ENCODE measurements around the gene WDHD1.
A peak's percentile ranks its signal among the peaks of the same experiment; 100 is the strongest.
"Not testable (repeated sequence)": the region's sequence is repeated elsewhere in the genome, so short reads cannot be mapped to it uniquely, and the experiment has no call there.

WDHD1 gene

DNA sequence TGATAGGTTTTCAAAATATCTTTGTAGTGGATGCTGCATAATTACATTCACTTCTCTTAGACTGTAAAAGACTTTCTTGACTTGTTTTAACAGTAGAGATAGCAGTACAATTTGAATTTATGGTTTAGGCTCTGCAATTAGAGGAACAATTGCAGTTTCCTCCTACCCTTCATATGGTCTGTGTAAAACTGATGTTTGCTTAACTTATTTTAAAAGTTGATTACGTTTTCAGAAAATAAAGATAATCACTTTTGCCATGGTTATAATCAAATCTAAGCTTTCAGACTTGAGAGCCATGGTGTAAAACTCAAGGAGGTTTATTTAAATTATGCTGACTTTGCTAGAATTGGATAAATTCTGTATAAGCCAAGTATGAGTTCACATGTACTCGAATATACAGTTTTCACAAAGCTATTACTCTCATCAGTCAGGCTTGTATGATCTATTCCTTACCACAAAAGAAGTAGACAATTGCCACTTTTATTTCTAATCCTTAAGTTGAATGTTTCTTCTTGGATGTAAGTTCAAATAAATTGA is 22.1 kb upstream of the WDHD1 start:
- DNase-seq: no peak

DNA sequence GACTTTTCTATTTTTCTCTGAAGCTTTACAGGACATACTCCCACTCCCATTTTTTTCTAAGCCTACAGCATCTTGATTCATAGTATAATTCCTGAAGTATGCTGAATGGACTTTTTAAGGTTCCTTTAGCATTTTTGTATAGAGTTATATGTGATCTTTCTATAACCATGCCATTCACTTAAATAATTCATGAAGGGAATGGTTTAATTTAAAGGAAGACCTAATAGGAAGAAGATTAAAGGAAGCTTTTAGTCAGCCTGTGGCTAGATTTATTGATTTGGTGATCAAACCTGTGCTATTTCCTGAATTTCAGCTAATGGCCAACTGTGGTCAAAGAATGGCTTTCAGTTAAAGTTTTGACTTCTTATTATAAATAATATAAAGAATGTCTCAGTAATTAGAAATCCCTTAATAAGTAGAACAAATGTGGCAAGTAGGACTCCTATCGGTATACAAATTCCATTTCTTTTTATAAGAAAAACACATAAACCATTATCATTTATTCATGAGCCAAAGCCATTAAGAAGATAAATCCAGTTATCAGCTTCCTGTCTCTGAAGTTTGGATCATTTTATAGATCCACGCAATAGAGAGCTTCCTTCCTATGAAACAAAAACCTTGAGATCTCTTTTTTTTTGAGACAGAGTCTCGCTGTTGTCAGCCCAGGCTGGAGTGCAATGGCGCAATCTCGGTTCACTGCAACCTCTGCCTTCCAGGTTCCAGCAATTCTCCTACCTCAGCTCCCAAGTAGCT is 20.6 kb upstream of the WDHD1 start:
- DNase-seq: no peak

DNA sequence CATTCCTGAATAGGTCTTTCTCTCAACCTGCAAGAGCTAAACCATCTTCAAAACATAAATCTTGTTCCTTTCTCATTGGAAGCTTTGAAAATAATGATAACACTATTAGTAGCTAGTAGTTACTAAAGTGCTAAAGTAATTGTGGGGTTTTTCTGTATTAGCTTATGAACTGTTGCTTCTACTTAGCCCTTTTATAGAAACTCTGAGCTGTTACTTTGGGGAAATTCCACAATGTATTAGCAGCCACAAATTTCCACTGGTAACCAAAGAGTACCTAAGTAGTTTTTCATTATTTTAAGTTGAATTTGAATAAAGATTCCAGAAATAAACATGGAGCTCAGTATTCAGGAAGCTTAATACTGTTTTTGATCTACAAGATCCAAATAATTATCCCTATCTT is 18.2 kb upstream of the WDHD1 start:
- no peak for DNase-seq

DNA sequence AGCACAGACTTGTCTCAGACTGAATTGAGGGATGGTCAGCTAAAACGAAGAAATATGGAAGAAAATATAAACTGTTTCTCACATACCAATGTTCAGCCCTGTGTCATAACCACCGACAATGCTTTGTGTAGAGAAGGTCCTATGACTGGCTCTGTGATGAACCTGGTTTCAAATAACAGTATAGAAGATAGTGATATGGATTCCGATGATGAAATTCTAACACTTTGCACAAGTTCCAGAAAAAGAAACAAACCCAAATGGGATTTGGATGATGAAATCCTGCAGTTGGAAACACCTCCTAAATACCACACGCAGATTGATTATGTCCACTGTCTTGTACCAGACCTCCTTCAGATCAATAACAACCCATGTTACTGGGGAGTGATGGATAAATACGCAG is 16.6 kb upstream of the WDHD1 start:
- DNase-seq: no peak

DNA sequence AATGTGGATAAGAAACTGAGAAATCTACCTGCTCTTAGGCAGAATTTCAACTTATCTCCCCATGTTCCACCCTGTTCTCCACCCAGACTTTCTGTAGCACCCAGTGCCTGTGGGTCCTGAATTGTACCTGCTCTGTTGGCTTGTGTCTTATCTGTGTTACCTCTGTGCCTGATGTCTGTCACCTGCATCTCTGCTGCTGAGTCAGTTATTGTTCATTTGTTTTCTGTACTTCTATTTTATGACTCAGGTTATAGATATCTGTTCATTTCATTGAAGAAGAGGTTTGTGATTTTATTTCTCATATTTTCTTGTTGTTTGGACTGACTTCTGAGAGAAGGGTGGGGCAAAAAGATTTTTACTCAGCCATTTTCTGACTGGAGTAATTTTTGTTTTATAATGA is 11.8 kb upstream of the WDHD1 start:
- DNase-seq: no peak

DNA sequence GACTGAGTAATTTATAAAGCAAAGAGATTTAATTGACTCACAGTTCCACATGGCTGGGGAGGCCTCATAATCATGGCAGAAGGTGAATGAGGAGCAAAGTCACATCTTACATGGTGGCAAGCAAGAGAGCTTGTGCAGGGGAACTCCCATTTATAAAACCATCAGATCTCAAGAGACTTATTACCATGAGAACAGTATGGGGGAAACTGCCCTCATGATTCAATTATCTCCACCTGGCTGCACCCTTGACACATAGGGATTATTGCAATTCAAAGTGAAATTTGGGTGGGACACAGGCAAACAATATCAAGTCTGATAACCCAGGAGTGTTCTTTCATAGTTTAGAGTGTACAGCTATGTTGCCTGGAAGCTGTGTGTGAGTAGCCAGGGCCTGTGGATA is 11.1 kb upstream of the WDHD1 start:
- DNase-seq: not testable (repeated sequence)

DNA sequence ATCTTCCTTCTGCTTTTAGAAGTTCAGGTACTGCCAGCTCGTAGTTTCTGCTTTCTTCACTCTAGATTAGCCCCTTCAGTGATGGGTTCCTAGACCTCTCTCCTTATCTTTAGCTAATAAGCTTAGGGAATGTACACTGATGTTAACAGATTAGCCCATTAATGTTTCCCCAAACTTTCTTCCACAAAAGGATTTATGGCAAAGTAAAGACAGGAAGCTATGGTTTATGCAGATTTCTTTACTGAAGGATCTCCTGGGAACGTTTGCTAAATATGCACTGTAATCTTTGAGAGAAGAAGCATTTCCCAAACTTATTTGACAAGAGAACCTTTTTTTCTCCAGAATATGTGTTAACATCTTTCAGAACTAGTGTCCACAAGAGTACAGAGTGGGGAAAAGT is 4.3 kb upstream of the WDHD1 start:
- no peak for DNase-seq

DNA sequence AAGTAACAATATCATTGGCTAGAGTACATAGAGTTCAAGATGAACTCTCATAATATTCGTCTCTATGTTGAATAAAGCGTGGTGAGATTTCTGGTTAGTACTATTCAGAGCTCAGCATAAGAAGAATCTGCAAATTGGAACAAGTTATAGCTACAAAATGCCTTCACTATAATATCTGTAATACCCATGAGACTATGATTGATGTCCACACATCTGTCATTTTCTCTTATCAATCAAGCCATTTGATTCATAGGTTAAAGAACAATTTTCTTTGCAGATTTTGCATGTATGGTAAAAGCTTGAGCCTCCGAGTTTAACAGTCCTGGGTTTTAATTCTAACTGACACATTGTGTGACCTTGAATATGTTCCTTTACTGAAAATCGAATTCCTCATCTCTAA is 1.6 kb upstream of the WDHD1 start:
- DNase-seq: no peak

DNA sequence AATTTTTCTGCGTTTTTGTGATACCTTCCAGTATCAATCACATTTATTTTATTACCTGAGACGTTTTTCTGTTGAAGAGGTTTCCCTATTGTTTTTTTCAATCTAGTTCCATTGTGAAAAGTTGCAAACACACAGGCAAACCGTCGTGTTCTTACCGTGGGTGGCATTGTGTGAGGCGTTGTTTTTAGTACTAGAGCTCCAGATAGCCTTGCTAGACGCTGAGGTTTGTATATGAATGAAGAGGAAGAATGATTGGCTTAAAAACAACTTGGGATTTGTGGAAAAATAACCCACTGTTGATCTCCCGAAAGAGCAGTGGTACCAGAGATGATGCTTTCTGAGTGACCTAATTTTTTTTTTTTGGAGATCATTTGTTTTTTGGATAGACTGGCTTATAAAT is 1.2 kb upstream of the WDHD1 start:
- no peak for DNase-seq

DNA sequence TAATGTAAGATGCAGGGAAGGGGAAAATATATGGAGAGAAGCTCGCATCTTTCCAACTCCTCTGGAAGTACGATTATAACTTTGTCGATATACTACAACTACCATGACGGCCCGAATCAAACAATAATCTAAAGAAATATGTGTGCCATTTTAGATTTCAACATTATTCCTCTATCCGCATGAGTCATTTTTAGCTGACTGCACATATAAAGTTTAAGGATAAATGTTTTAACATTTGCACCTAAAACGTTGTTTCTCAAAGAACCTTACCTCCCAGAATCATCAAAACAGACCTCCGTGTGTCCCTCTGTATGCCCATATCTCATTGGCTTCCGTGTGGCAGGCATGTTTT is 482 bp downstream of the WDHD1 start:
- no peak for DNase-seq

DNA sequence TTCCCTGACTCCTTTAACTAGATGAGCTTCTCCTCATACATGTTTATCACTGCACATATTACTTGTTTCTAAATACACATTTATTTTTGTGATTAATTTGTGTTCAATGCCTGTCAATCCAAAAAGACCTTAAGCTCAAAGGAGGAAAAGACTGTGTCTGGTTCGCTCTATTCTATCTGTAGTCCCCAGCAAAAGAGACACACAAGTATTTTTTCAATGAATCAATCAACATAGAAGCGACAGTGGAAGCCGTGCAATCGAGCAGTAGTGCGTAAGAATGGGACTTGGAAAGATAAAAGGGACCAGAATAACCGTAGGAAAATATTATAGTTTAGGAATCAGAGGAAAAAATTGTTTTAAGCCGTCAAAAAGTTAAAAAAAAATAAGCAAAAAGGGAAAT is 951 bp downstream of the WDHD1 start:
- DNase-seq: no peak

DNA sequence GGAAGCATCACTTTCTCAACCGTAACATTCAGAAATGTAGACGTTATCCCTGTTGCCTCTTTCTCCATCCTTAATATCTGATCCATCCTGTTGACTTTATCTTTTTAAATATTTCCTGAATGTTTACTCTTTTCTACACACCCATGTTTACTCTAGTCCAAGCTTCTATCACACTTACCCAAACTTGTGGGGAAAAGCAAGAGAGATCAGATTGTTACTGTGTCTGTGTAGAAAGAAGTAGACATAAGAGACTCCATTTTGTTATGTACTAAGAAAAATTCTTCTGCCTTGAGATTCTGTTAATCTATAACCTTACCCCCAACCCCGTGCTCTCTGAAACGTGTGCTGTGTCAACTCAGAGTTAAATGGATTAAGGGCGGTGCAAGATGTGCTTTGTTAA is 2.5 kb downstream of the WDHD1 start:
- not testable (repeated sequence) for DNase-seq

DNA sequence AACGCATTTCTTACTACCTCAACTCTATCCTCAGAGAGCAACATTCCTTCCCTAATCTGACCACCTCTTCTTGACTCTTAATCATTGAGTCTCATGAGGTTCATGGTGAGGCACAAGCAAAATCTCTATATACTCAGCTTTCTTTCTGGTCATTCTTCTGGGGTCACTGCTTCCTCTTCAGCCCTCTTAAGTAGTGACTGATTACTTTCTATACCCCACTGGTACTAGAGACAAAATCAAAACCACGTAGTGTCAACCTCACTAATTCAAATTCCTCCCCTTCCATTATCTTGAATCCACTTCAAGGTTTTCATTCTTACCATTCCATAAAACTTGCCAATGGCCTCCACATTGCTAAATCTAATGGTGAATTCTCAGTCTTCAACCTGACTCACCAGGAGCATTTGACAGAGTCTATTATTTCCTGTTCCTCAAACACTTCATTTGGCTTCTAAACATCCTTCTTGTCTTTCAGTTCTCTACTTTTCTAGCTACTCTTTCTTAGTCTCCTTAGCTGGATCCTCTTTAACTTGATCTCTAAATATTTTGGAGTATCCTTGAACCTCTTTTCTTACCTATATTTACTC is 6.8 kb downstream of the WDHD1 start:
- DNase-seq: no peak

DNA sequence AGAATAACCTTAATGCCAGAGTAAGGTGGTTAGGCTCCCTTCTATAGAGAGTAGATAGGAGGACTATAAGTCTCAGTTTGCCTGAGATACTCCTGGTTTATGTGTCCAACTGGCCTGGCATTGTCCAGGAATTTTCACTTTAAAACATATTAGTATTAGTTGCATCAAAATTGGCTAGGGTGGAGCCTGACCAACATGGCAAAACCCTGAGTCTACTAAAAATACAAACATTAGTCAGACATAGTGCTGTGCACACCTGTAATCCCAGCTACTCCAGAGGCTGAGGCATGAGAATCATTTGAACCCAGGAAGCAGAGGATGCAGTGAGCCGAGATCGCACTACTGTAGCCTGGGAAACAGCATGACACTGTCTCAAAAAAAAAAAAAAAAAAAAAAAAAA is 11.9 kb downstream of the WDHD1 start:
- DNase-seq: no peak

DNA sequence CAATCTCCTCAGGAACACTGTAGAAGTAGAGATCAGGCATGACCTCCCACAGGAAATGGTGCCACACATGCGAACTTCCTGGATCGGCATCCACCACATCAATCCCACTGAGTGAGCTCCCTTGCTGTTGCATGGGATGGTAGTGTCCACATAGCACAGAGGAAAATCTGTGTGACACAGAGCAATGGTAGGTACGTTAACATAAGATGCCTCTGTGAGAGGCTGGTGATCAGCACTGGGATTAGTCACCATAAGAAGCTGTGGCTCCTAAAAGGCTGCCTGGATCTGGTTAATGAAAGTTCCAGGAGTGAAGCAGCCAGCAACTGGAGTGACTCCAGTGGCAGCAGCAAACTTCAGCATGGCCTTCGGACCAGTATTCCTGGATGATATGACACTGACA is 21.8 kb downstream of the WDHD1 start:
- no peak for DNase-seq

DNA sequence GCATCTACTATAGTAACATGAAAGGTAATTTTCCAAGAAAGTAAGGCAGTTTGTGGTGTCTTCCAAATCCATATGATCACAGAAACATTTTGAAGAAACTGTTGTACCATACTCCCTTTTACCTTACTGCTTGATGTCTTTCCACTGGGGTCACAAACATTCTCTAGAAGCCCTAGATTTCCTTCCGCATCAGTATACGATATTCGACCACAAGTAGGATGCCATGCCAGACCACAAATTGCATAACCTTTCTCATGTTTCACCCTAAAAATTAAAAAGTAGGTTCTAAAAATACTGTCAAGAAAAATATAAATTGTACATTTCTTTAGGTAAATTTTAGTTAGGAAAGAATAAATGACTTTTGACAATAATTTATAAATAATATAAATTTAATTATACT is 26.5 kb downstream of the WDHD1 start:
- DNase-seq: no peak

DNA sequence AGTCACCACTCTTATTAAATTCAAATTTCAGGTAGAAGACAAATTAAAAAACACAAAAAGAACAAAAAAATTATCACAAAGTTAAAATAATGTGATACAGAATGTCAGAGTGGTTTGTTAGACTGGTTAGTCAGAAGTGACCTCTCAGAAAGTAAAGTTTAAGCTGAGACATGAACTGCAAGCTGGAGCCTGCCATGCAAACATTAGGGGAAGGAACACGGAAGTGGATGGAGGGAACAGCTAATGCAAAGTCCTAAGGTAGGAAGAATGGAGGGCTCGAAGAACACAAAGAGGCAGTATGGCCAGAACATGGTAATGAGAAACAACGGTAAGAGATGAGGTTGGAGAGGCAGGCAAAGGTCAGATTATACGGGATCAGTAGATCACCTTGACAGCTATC is 41.7 kb downstream of the WDHD1 start:
- no peak for DNase-seq

DNA sequence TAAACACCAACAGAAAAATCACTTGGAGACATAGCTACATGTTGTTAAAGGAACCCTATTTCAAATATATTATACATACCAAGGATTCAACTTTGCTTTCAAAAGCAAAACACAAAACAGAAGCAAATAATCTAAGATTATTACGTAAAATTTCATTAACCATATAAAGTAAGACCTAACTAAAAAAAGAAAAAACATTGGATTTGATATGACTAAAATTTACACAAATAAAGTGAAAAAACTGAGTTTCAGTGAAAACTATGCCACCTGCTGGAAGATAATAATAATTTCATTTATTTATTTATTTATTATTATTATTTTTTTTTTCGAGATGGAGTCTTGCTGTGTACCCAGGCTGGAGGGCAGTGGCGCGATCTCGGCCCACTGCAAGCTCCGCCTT is 45.2 kb downstream of the WDHD1 start:
- peak; percentile 10 for DNase-seq

DNA sequence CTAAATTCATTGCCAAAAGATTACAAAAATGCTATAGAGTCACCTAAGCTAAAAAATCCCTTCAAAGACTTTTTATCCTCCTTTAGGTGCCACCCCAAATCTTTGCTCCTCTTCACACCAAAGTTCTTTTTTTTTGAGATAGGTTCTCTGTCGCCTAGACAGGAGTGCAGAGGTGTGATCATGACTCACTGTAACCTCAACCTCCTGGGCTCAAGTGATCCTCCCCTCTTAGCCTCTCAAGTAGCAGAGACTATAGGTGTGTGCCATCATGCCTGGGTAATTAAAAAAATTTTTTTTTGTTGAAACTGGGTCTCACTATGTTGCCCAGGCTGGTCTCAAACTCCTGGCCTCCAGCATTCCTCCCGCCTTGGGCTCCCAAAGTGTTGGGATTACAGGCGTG is 47.9 kb downstream of the WDHD1 start:
- DNase-seq: no peak

DNA sequence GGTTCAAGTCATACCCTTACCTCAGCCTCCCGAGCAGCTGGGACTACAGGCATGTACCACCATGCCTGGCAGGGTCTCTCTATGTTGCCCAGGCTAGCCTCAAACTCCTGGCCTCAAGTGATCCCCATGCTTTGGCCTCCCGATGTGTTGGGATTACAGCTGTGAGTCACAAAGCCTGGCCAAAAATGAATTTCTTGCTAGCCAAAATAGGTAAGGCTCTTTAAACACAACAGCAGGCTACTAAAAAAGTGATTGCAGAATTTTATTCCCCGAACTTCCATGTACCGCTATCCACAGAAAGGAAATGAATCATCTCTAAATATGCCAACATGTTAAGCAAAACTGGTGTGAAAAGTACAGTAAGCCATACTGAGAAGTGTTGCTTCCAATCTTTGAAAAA is 50.6 kb downstream of the WDHD1 start:
- DNase-seq: peak; percentile 82

DNA sequence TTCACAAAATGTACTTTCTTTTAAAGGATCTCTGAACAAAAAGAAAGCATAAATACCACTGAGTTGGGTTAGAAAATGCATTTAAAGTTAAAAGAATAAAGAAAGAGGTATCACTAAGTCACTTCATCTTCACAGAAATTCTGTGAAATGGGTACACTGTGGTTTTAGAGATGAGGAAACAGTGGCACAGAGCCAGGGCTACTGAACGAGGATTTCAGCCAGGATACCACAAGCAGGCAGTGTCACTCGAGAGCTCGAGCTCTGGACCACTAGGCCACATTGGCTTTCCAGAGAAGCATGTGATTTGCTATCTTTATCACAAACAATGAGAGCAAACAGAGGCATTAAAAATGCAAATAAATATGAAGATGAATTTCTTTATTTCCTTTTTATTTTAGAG is 51.0 kb downstream of the WDHD1 start:
- DNase-seq: no peak

DNA sequence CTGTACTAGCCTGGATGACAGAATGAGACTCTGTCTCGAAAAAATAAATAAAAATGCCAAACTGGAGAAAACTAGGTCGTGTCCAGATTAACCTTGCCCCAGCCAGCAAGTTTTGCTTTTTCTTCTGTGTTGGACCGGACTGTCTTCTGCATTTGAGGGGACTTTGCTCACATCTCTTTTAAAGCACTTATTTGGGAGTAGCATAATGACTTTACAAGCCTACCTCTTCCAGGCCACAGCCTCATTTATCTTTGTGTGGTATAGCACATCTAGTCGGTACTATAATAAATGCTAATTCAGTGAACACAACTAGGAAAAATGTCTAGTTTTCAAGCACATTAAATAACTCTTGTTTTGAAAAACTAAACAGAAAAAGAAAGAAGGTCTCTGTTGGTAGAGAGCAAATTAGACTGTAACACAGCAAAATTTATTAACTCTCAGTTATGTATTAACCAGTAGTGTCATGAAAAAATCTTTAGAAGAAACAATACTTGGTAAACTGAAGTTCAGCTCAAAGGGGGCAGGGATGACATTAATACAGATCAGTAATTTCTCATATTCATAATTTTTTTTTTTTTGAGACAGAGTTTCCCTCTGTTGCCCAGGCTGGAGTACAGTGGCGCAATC is 52.0 kb downstream of the WDHD1 start:
- DNase-seq: no peak

DNA sequence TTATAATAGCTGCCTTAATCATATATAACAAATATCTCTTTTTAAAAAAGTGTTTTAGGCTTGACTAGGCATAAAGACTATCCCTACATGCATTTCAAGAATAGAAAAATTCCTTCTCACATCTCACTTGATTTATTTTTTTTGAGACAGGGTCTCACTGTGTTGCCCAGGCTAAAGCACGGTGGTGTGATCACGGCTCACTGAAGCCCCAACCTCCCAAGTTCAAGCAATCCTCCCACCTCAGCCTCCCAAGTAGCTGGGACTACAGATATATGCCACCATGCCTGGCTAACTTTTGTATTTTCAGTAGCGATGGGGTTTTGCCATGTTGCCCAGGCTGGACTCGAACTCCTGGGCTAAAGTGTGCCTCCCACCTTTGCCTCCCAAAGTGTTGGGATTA is 59.4 kb downstream of the WDHD1 start:
- no peak for DNase-seq

DNA sequence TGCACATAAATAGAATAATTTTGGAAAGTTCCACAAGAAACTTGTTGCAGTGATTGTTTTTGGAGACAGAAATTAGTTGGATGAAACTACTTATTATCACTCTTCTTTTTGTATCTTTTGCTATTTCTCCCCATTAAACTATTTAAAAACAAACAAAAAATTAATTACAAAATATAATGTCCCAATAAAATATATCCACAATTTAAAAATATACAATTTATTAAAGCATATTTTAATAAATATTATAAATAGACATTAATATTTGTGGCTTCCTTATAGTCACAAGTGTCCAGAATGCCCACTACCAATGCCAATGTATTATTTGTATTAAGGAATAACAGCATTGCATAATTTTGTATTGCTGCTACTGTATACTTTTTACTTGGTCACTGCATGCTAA is 71.8 kb downstream of the WDHD1 start:
- DNase-seq: no peak

All from fibroblast of skin of back (primary cell).